ENCODE results near the gene TRMT112. TPM values are rescaled to one million over a fixed set of nuclear protein-coding genes. Genes with fewer than 3 reads are reported as not detected.

TRMT112 gene
- polyA plus RNA-seq, 2 donors: 201 to 211 TPM

- Histone ChIP-seq H3K4me1 (ENCODE audit: control insufficient read depth in 2 of 2, insufficient read depth in 2 of 2, low read length in 1 of 2) (peaks cover 18% of the 10 kb centered on the region in 2 donors), H3K4me3 (ENCODE audit: low read depth in 1 of 2, low read length in 2 of 2) (peak overlapping the region; percentile 65 to 94)
- WGBS, 2 donors: 22 to 24% methylated on average over 7 of the region's 7 CpGs
These were observed 41.2 kb upstream of the TRMT112 start for GRCh38 chr11:64358536-64358906.

GRCh38 chr11:64357904-64358535, 40.7 kb upstream of the TRMT112 start:
- WGBS, 2 donors: 45 to 53% methylated on average over 12 to 13 of the region's 13 CpGs
- H3K4me3 ChIP-seq (ENCODE audit: low read depth in 1 of 2, low read length in 2 of 2): peak overlapping the region in 1 of 2 donors; percentile 94
- peaks cover 18% of the 10 kb centered on the region in 2 donors for H3K4me1 ChIP-seq (ENCODE audit: control insufficient read depth in 2 of 2, insufficient read depth in 2 of 2, low read length in 1 of 2)
- H3K9me3 ChIP-seq (ENCODE audit: control insufficient read depth in 2 of 2, insufficient read depth in 1 of 2, low read depth in 1 of 2, low read length in 1 of 2): no peaks in the 10 kb centered on the region
- no peaks in the 10 kb centered on the region for H3K27me3 ChIP-seq (ENCODE audit: control insufficient read depth in 1 of 2, insufficient read depth in 2 of 2, low read length in 2 of 2)
- peak overlapping the region in 1 of 2 donors; percentile 90 for H3K27ac ChIP-seq (ENCODE audit: low read depth in 2 of 2, low read length in 1 of 2)
- H3K36me3 ChIP-seq (ENCODE audit: control insufficient read depth in 2 of 2, insufficient read depth in 2 of 2, low read length in 1 of 2): peaks cover 11 to 23% of the 10 kb centered on the region in 2 donors

More at GRCh38 chr11:64358536-64358906, 41.2 kb upstream of the TRMT112 start:
- H3K36me3 ChIP-seq (ENCODE audit: control insufficient read depth in 2 of 2, insufficient read depth in 2 of 2, low read length in 1 of 2): peaks cover 11 to 25% of the 10 kb centered on the region in 2 donors
- H3K9me3 ChIP-seq (ENCODE audit: control insufficient read depth in 2 of 2, insufficient read depth in 1 of 2, low read depth in 1 of 2, low read length in 1 of 2): no peaks in the 10 kb centered on the region
- H3K27me3 ChIP-seq (ENCODE audit: control insufficient read depth in 1 of 2, insufficient read depth in 2 of 2, low read length in 2 of 2): no peaks in the 10 kb centered on the region
- H3K27ac ChIP-seq (ENCODE audit: low read depth in 2 of 2, low read length in 1 of 2): peak overlapping the region; percentile 89 to 90

GRCh38 chr11:64357446-64357845, 40.1 kb upstream of the TRMT112 start:
- Histone ChIP-seq H3K27me3 (ENCODE audit: control insufficient read depth in 1 of 2, insufficient read depth in 2 of 2, low read length in 2 of 2) (no peaks in the 10 kb centered on the region), H3K4me1 (ENCODE audit: control insufficient read depth in 2 of 2, insufficient read depth in 2 of 2, low read length in 1 of 2) (peaks cover 18% of the 10 kb centered on the region in 2 donors), H3K4me3 (ENCODE audit: low read depth in 1 of 2, low read length in 2 of 2) (no peak overlapping the region), H3K36me3 (ENCODE audit: control insufficient read depth in 2 of 2, insufficient read depth in 2 of 2, low read length in 1 of 2) (peaks cover 11 to 20% of the 10 kb centered on the region in 2 donors), H3K27ac (ENCODE audit: low read depth in 2 of 2, low read length in 1 of 2) (no peak overlapping the region), H3K9me3 (ENCODE audit: control insufficient read depth in 2 of 2, insufficient read depth in 1 of 2, low read depth in 1 of 2, low read length in 1 of 2) (no peaks in the 10 kb centered on the region)
- 82 to 93% methylated on average over 6 of the region's 6 CpGs for WGBS, 2 donors

- H3K4me1 ChIP-seq (ENCODE audit: control insufficient read depth in 2 of 2, insufficient read depth in 2 of 2, low read length in 1 of 2): peaks cover 16 to 18% of the 10 kb centered on the region in 2 donors
- H3K27ac ChIP-seq (ENCODE audit: low read depth in 2 of 2, low read length in 1 of 2): peak overlapping the region in 1 of 2 donors; percentile 15
- 84% methylated on average over 25 of the region's 25 CpGs for WGBS, 2 donors
- H3K27me3 ChIP-seq (ENCODE audit: control insufficient read depth in 1 of 2, insufficient read depth in 2 of 2, low read length in 2 of 2): no peaks in the 10 kb centered on the region
- no peaks in the 10 kb centered on the region for H3K9me3 ChIP-seq (ENCODE audit: control insufficient read depth in 2 of 2, insufficient read depth in 1 of 2, low read depth in 1 of 2, low read length in 1 of 2)
- H3K4me3 ChIP-seq (ENCODE audit: low read depth in 1 of 2, low read length in 2 of 2): no peak overlapping the region
- H3K36me3 ChIP-seq (ENCODE audit: control insufficient read depth in 2 of 2, insufficient read depth in 2 of 2, low read length in 1 of 2): peaks cover 9 to 15% of the 10 kb centered on the region in 2 donors
These were observed 39.4 kb upstream of the TRMT112 start for GRCh38 chr11:64356498-64357411.

- WGBS, 2 donors: 16 to 20% methylated on average over 23 of the region's 23 CpGs
- H3K4me1 ChIP-seq (ENCODE audit: control insufficient read depth in 2 of 2, insufficient read depth in 2 of 2, low read length in 1 of 2): peaks cover 16 to 18% of the 10 kb centered on the region in 2 donors
- no peak overlapping the region for H3K4me3 ChIP-seq (ENCODE audit: low read depth in 1 of 2, low read length in 2 of 2)
- H3K27me3 ChIP-seq (ENCODE audit: control insufficient read depth in 1 of 2, insufficient read depth in 2 of 2, low read length in 2 of 2): no peaks in the 10 kb centered on the region
- H3K9me3 ChIP-seq (ENCODE audit: control insufficient read depth in 2 of 2, insufficient read depth in 1 of 2, low read depth in 1 of 2, low read length in 1 of 2): no peaks in the 10 kb centered on the region
- H3K27ac ChIP-seq (ENCODE audit: low read depth in 2 of 2, low read length in 1 of 2): peak overlapping the region in 1 of 2 donors; percentile 8
- peaks cover 0 to 2% of the 10 kb centered on the region in 2 donors for H3K36me3 ChIP-seq (ENCODE audit: control insufficient read depth in 2 of 2, insufficient read depth in 2 of 2, low read length in 1 of 2)
These were observed 38.0 kb upstream of the TRMT112 start for GRCh38 chr11:64355078-64355940.

- Histone ChIP-seq H3K27ac (ENCODE audit: low read depth in 2 of 2, low read length in 1 of 2) (no peak overlapping the region), H3K9me3 (ENCODE audit: control insufficient read depth in 2 of 2, insufficient read depth in 1 of 2, low read depth in 1 of 2, low read length in 1 of 2) (no peaks in the 10 kb centered on the region), H3K4me1 (ENCODE audit: control insufficient read depth in 2 of 2, insufficient read depth in 2 of 2, low read length in 1 of 2) (peaks cover 9 to 12% of the 10 kb centered on the region in 2 donors), H3K36me3 (ENCODE audit: control insufficient read depth in 2 of 2, insufficient read depth in 2 of 2, low read length in 1 of 2) (peaks cover 0 to 2% of the 10 kb centered on the region in 2 donors), H3K4me3 (ENCODE audit: low read depth in 1 of 2, low read length in 2 of 2) (no peak overlapping the region), H3K27me3 (ENCODE audit: control insufficient read depth in 1 of 2, insufficient read depth in 2 of 2, low read length in 2 of 2) (no peaks in the 10 kb centered on the region)
- WGBS, 2 donors: 82% methylated on average over 20 of the region's 20 CpGs
These were observed 36.6 kb upstream of the TRMT112 start for GRCh38 chr11:64353715-64354506.

- 67 to 81% methylated on average over 33 to 34 of the region's 34 CpGs for WGBS, 2 donors
- peaks cover 6 to 7% of the 10 kb centered on the region in 2 donors for H3K4me1 ChIP-seq (ENCODE audit: control insufficient read depth in 2 of 2, insufficient read depth in 2 of 2, low read length in 1 of 2)
- no peak overlapping the region for H3K4me3 ChIP-seq (ENCODE audit: low read depth in 1 of 2, low read length in 2 of 2)
- H3K27ac ChIP-seq (ENCODE audit: low read depth in 2 of 2, low read length in 1 of 2): no peak overlapping the region
- H3K27me3 ChIP-seq (ENCODE audit: control insufficient read depth in 1 of 2, insufficient read depth in 2 of 2, low read length in 2 of 2): no peaks in the 10 kb centered on the region
- peaks cover 0 to 2% of the 10 kb centered on the region in 2 donors for H3K36me3 ChIP-seq (ENCODE audit: control insufficient read depth in 2 of 2, insufficient read depth in 2 of 2, low read length in 1 of 2)
- no peaks in the 10 kb centered on the region for H3K9me3 ChIP-seq (ENCODE audit: control insufficient read depth in 2 of 2, insufficient read depth in 1 of 2, low read depth in 1 of 2, low read length in 1 of 2)
These were observed 35.8 kb upstream of the TRMT112 start for GRCh38 chr11:64352995-64353714.

GRCh38 chr11:64352099-64352994, 35.0 kb upstream of the TRMT112 start:
- Histone ChIP-seq H3K36me3 (ENCODE audit: control insufficient read depth in 2 of 2, insufficient read depth in 2 of 2, low read length in 1 of 2) (peaks cover 0 to 2% of the 10 kb centered on the region in 2 donors), H3K9me3 (ENCODE audit: control insufficient read depth in 2 of 2, insufficient read depth in 1 of 2, low read depth in 1 of 2, low read length in 1 of 2) (no peaks in the 10 kb centered on the region), H3K27me3 (ENCODE audit: control insufficient read depth in 1 of 2, insufficient read depth in 2 of 2, low read length in 2 of 2) (no peaks in the 10 kb centered on the region), H3K4me3 (ENCODE audit: low read depth in 1 of 2, low read length in 2 of 2) (no peak overlapping the region), H3K27ac (ENCODE audit: low read depth in 2 of 2, low read length in 1 of 2) (no peak overlapping the region), H3K4me1 (ENCODE audit: control insufficient read depth in 2 of 2, insufficient read depth in 2 of 2, low read length in 1 of 2) (peaks cover 4% of the 10 kb centered on the region in 2 donors)
- WGBS, 2 donors: 88 to 92% methylated on average over 30 to 33 of the region's 33 CpGs
